ENCODE results near the gene GC. TPM values are rescaled to one million over a fixed set of nuclear protein-coding genes. Genes with fewer than 3 reads are reported as not detected.

Gene GC
- total and polyA plus RNA-seq, 10 of the 15 experiments (the other 5 are each of a cell fraction or from before 2014, with no cell fraction given), result 2.3 TPM; not detected in 9

DNA sequence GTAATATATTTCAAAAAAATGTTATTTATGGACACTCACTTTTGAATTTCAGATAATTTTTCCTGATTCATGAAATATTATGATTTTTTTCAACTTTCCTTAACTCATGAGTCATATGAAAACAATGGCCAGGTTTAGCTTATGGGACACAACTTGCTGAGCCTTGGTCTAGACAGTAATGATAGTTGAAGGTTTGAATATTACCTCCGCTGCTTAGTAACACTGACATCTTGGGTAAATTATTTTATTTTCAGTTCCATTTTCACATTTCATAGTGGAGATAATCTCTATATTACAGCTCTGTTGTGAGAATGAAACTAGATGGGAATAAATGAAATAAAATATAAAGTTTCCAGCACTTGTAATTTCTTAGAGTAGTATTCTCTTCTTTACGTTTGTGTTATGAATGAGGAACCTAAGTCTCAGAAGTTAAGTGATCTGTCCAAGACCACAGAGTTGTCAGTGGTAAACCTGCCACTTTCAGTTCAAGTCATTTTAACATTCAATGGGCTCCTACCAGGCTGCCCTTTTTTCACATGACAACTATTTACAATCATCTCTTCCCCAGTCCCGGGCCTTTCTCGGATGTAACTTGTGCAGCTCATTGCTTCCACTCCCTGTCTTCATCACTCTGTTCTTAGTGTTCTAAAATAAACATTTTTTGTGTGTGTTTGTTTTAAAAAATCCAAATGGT lies 46.8 kb upstream of the GC start (continued):
- TF ChIP-seq ZNF24 (IDR thresholded peaks at IDR 0.05) (no peak), PML (IDR thresholded peaks at IDR 0.05; ENCODE audit: low read length) (no peak)

DNA sequence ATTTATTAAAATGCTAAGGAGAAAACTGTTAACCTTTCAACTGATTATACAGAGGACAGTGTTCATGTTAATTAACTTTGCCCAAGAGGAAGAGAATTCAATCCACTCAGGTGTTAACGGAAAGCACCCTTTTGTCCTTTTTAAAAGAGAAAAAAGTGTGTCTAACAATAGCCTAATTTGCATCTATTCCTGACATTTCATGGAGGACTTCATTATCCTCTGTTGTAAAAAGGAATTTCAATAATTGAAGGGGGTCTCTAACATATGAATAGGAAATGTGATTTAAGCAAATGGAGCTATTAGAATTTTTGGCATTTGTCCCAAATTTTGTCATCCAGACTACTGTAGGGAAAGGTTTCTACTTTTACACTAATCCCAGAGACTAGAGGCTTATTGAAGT lies 44.6 kb upstream of the GC start:
- FAIRE-seq, result no peak

More for the DNA sequence above, 44.6 kb upstream of the GC start:
- intact Hi-C loops (cut with micrococcal nuclease; ENCODE audit: unreplicated experiment) (no loop called here), in situ Hi-C loops (cut with MboI) (no loop called here)
- H3K4me3 ChIP-seq, result no peak overlapping the region
- ChIA-PET SMC1A (ENCODE audit: uncharacterized antibody, unreplicated experiment) (interaction anchor here (0.7 to 1.1 kb wide), 2 partner anchors 11 to 638 kb away, joined by 4 to 7 read pairs; no protein-coding TSS in a partner anchor), CTCF (interaction anchor here (0.9 kb wide), 1 partner anchor 14 kb away, joined by 3 read pairs; no protein-coding TSS in a partner anchor), RAD21 (ENCODE audit: unreplicated experiment) (no interaction called here), POLR2A (no interaction called here)
- H3K4me2 ChIP-seq (ENCODE audit: control insufficient read depth, insufficient read depth), result no peak overlapping the region
- TF ChIP-seq MTA2 (IDR thresholded peaks at IDR 0.05; ENCODE audit: low read depth) (no peak), RELA (IDR thresholded peaks at IDR 0.05; ENCODE audit: borderline replicate concordance, partially characterized antibody) (no peak), POLR2AphosphoS2 (IDR thresholded peaks at IDR 0.05; ENCODE audit: low read depth, low read length) (no peak)
- TF ChIP-seq, protein P1, sequence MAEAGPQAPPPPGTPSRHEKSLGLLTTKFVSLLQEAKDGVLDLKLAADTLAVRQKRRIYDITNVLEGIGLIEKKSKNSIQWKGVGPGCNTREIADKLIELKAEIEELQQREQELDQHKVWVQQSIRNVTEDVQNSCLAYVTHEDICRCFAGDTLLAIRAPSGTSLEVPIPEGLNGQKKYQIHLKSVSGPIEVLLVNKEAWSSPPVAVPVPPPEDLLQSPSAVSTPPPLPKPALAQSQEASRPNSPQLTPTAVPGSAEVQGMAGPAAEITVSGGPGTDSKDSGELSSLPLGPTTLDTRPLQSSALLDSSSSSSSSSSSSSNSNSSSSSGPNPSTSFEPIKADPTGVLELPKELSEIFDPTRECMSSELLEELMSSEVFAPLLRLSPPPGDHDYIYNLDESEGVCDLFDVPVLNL (IDR thresholded peaks at IDR 0.05; ENCODE audit: low read depth, low read length), result no peak
- no peaks in the 10 kb centered on the region for H3K27me3 ChIP-seq (replicated peaks in 1 of 2; ENCODE audit: control insufficient read depth in 2 of 2, insufficient read depth in 2 of 2, low read length in 1 of 2)
- ATAC-seq, result no peak
- no peak for DNase-seq (ENCODE audit: low read depth, low spot score)
- H4K20me1 ChIP-seq (ENCODE audit: control insufficient read depth, insufficient read depth), result no peaks in the 10 kb centered on the region
- WGBS (ENCODE audit: insufficient coverage, insufficient replicate concordance, low lambda C conversion rate, missing lambda C conversion rate), result 0% methylated on average over 1 of the region's 1 CpG
- H3K27ac ChIP-seq (ENCODE audit: control insufficient read depth, insufficient read depth), result no peak overlapping the region
- no peaks in the 10 kb centered on the region for H3K4me1 ChIP-seq (ENCODE audit: control insufficient read depth, insufficient read depth, low read length)
- BruUV-seq (replicated peaks), result no TSS peak
- H3K9ac ChIP-seq (ENCODE audit: control insufficient read depth, insufficient read depth, low read length), result no peak overlapping the region
- H3K9me3 ChIP-seq (replicated peaks; ENCODE audit: control insufficient read depth, insufficient read depth, low read length), result no peaks in the 10 kb centered on the region
- no peaks in the 10 kb centered on the region for H3K79me2 ChIP-seq (ENCODE audit: control insufficient read depth, insufficient read depth, low read length)
- no peaks in the 10 kb centered on the region for H3K36me3 ChIP-seq (ENCODE audit: control insufficient read depth in 2 of 2, insufficient read depth in 2 of 2, low read length in 1 of 2)
- no peak overlapping the region for H2AFZ ChIP-seq (ENCODE audit: control insufficient read depth, low read depth, low read length)

Measured in GM12878 (cell line).